Stimulated activated CD8-positive, alpha-beta memory T cell treated with anti-CD3 and anti-CD28 coated beads, Interleukin-4, amount 100 ng/mL, for 48 hours (primary cell): ENCODE measurements around the gene FIGN.

ENCODE experiments used
- DNase-seq: peaks from one replicate; pipeline ENCODE4 v3.0.0-alpha.2; 2020

FIGN gene

DNA sequence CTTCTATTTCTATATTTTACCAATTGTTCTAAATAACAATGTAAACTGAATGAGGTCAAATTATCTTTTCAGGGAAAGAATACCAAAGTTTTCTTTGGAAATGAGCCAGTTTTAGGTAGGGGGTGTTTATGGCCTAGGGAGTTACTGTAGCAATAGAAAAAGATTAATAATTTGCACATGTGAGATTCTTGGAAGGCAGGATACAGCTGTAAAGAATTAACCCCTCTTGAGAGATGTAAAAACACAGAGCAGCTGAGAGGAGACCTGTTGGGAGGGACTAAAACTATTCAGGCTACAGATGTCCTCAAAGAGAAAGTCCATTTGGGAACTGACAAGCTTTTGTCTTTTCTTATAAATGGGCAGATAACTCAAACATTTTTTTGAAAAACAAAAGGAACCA is 182.2 kb downstream of the FIGN start:
- DNase-seq = no peak

GRCh38 chr2:163552758-163553157 is 183.1 kb downstream of the FIGN start:
- DNase-seq = no peak

GRCh38 chr2:163551616-163552373 is 184.0 kb downstream of the FIGN start:
- DNase-seq = no peak

DNA sequence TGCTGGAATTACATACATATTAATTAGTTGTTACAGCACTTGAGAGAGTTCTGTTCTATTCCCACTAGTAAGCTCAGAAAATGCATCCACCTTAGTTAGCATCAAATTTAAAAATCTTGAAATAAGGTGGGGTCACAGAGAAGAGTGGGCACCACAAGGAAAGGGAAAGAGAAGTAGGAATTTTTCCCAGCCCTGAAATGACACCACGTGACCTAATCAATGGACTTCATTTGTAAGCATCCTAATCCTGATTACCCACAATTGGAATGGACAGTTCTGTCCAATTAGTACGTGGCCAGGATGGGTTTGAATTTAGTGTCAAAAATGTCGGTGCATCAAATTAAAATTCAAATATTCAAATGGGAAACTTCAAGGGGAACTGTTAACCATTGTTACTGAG is 186.8 kb downstream of the FIGN start:
- no peak for DNase-seq
